Measurements from ENCODE around the gene EIF4A3.

GRCh38 chr17:80138856-80139426 is 8.0 kb downstream of the EIF4A3 start:
- no peak for TF ChIP-seq SP1 (CRISPR knock-in tag; conservative IDR thresholded peaks at IDR 0.05)
- TF ChIP-seq, protein P1, sequence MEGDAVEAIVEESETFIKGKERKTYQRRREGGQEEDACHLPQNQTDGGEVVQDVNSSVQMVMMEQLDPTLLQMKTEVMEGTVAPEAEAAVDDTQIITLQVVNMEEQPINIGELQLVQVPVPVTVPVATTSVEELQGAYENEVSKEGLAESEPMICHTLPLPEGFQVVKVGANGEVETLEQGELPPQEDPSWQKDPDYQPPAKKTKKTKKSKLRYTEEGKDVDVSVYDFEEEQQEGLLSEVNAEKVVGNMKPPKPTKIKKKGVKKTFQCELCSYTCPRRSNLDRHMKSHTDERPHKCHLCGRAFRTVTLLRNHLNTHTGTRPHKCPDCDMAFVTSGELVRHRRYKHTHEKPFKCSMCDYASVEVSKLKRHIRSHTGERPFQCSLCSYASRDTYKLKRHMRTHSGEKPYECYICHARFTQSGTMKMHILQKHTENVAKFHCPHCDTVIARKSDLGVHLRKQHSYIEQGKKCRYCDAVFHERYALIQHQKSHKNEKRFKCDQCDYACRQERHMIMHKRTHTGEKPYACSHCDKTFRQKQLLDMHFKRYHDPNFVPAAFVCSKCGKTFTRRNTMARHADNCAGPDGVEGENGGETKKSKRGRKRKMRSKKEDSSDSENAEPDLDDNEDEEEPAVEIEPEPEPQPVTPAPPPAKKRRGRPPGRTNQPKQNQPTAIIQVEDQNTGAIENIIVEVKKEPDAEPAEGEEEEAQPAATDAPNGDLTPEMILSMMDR (IDR thresholded peaks at IDR 0.05): no peak
- TF ChIP-seq FOXK1 (CRISPR knock-in tag; IDR thresholded peaks at IDR 0.05): no peak
- no peak for TF ChIP-seq MAX (CRISPR knock-in tag; IDR thresholded peaks at IDR 0.05)
- TF ChIP-seq, protein P2, sequence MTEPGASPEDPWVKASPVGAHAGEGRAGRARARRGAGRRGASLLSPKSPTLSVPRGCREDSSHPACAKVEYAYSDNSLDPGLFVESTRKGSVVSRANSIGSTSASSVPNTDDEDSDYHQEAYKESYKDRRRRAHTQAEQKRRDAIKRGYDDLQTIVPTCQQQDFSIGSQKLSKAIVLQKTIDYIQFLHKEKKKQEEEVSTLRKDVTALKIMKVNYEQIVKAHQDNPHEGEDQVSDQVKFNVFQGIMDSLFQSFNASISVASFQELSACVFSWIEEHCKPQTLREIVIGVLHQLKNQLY (CRISPR knock-in tag; IDR thresholded peaks at IDR 0.05): no peak
- TF ChIP-seq, protein P3, sequence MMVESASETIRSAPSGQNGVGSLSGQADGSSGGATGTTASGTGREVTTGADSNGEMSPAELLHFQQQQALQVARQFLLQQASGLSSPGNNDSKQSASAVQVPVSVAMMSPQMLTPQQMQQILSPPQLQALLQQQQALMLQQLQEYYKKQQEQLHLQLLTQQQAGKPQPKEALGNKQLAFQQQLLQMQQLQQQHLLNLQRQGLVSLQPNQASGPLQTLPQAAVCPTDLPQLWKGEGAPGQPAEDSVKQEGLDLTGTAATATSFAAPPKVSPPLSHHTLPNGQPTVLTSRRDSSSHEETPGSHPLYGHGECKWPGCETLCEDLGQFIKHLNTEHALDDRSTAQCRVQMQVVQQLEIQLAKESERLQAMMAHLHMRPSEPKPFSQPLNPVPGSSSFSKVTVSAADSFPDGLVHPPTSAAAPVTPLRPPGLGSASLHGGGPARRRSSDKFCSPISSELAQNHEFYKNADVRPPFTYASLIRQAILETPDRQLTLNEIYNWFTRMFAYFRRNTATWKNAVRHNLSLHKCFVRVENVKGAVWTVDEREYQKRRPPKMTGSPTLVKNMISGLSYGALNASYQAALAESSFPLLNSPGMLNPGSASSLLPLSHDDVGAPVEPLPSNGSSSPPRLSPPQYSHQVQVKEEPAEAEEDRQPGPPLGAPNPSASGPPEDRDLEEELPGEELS (CRISPR knock-in tag; IDR thresholded peaks at IDR 0.05): no peak
- no peak for TF ChIP-seq CREB1 (CRISPR knock-in tag; IDR thresholded peaks at IDR 0.05)
- TF ChIP-seq, protein P4, sequence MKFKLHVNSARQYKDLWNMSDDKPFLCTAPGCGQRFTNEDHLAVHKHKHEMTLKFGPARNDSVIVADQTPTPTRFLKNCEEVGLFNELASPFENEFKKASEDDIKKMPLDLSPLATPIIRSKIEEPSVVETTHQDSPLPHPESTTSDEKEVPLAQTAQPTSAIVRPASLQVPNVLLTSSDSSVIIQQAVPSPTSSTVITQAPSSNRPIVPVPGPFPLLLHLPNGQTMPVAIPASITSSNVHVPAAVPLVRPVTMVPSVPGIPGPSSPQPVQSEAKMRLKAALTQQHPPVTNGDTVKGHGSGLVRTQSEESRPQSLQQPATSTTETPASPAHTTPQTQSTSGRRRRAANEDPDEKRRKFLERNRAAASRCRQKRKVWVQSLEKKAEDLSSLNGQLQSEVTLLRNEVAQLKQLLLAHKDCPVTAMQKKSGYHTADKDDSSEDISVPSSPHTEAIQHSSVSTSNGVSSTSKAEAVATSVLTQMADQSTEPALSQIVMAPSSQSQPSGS (CRISPR knock-in tag; IDR thresholded peaks at IDR 0.05; ENCODE audit: borderline replicate concordance, low read depth): no peak
- TF ChIP-seq ATF3 (CRISPR knock-in tag; conservative IDR thresholded peaks at IDR 0.05): no peak
- TF ChIP-seq ZBTB43 (CRISPR knock-in tag; IDR thresholded peaks at IDR 0.05): no peak
- TF ChIP-seq JAZF1 (CRISPR knock-in tag; IDR thresholded peaks at IDR 0.05): no peak
